Smooth muscle cell (in vitro differentiated cells): Measurements from ENCODE around the gene TLE3. TPM values are rescaled to one million over a fixed set of nuclear protein-coding genes. Genes with fewer than 3 reads are reported as not detected.

Experiments used
- DNase-seq: peaks from one replicate; lab custom pipeline; 2025; ENCODE audit not compliant: unreplicated experiment; lab: John Stamatoyannopoulos, UW
- H2AFZ ChIP-seq: fragments of 200-600 bp; sonication (generic); 2 replicates; pipeline ENCODE4 v1.6.0; 2016; ENCODE audit warnings: antibody characterized with exemption, low read depth, mild to moderate bottlenecking
- H3F3A ChIP-seq: fragments of 200-600 bp; sonication (generic); 2 replicates; pipeline ENCODE4 v1.6.0; 2017; ENCODE audit warnings: antibody characterized with exemption, low read depth
- H3K27ac ChIP-seq: fragments of 200-600 bp; sonication (generic); 2 replicates; pipeline ENCODE4 v1.5.1; 2016; ENCODE audit warnings: low read depth, mild to moderate bottlenecking
- H3K27me3 ChIP-seq: fragments of 200-600 bp; sonication (generic); 2 replicates; pipeline ENCODE4 v1.6.1; 2016; ENCODE audit warnings: low read depth, mild to moderate bottlenecking
- H3K36me3 ChIP-seq: fragments of 200-600 bp; sonication (generic); 2 replicates; pipeline ENCODE4 v1.5.1; 2016; ENCODE audit warnings: low read depth
- H3K4me1 ChIP-seq: fragments of 200-600 bp; sonication (generic); 2 replicates; pipeline ENCODE4 v1.5.1; 2016; ENCODE audit warnings: low read depth
- H3K4me2 ChIP-seq: fragments of 200-600 bp; sonication (generic); 2 replicates; pipeline ENCODE4 v1.6.0; 2016; ENCODE audit warnings: mild to moderate bottlenecking
- H3K4me3 ChIP-seq: fragments of 200-600 bp; sonication (generic); 2 replicates; pipeline ENCODE4 v1.5.1; 2016; ENCODE audit warnings: mild to moderate bottlenecking
- H3K79me2 ChIP-seq: fragments of 200-600 bp; sonication (generic); 2 replicates; pipeline ENCODE4 v1.6.0; 2016; ENCODE audit warnings: low read depth, mild to moderate bottlenecking
- H3K9ac ChIP-seq: fragments of 200-600 bp; sonication (generic); 2 replicates; pipeline ENCODE4 v1.6.0; 2016; ENCODE audit warnings: low read depth
- H3K9me3 ChIP-seq: fragments of 200-600 bp; sonication (generic); replicated peaks from 2 replicates; pipeline ENCODE4 v1.5.1; 2016; ENCODE audit warnings: low read depth
- H4K20me1 ChIP-seq: fragments of 200-600 bp; sonication (generic); 2 replicates; pipeline ENCODE4 v1.6.0; 2016; ENCODE audit warnings: low read depth
- CTCF ChIP-seq: fragments of 200-600 bp; sonication (generic); IDR thresholded peaks from 2 replicates; pipeline ENCODE4 v1.5.1; 2017; ENCODE audit warnings: borderline replicate concordance, mild to moderate bottlenecking, antibody characterized with exemption; ENCODE audit not compliant: insufficient read depth, poor library complexity, severe bottlenecking
- WGBS: methylation state at CpG from one replicate; pipeline ENCODE4 v1.1.7; 2016; ENCODE audit warnings: low lambda C conversion rate; 5-methylcytosine and 5-hydroxymethylcytosine counted together
- polyA plus RNA-seq: library from polyadenylated mRNA; unstranded; fragments of >200 nt; fragmentation: Nextera tagmentation; extraction: Ambion mirVana; gene quantifications from 2 replicates; pipeline ENCODE4 v1.2.1, GENCODE V29; 2016
- total RNA-seq: library from RNA; depleted of rRNA; stranded (reverse); fragments of >200 nt; gene quantifications from 2 replicates; pipeline ENCODE4 v1.2.3, GENCODE V29; 2014

The TLE3 gene
- total and polyA plus RNA-seq, 2 experiments from 2014 or later, result 50.9 to 53.2 TPM

- Histone ChIP-seq H3F3A (peaks cover 11% of the 10 kb centered on the region), H3K27me3 (no peaks in the 10 kb centered on the region), H3K27ac (no peak overlapping the region), H3K4me1 (peaks cover 37% of the 10 kb centered on the region), H3K36me3 (peaks cover 4% of the 10 kb centered on the region), H3K4me3 (no peak overlapping the region), H3K79me2 (peaks cover 98% of the 10 kb centered on the region), H3K9me3 (no peaks in the 10 kb centered on the region), H3K9ac (no peak overlapping the region), H3K4me2 (no peak overlapping the region), H4K20me1 (peaks cover 100% of the 10 kb centered on the region), H2AFZ (no peak overlapping the region)
- no peak for DNase-seq
- 96% methylated on average over 9 of the region's 9 CpGs for WGBS
- TF ChIP-seq CTCF, result no peak
Observed at GRCh38 chr15:70079888-70080287, 17.8 kb downstream of the TLE3 start.

GRCh38 chr15:70078578-70079417, 18.9 kb downstream of the TLE3 start:
- Histone ChIP-seq H3F3A (peaks cover 11% of the 10 kb centered on the region), H3K79me2 (peaks cover 91% of the 10 kb centered on the region), H4K20me1 (peaks cover 100% of the 10 kb centered on the region), H3K27me3 (no peaks in the 10 kb centered on the region), H3K4me2 (peak overlapping the region; percentile 2), H2AFZ (no peak overlapping the region), H3K9ac (no peak overlapping the region), H3K4me1 (peaks cover 31% of the 10 kb centered on the region), H3K4me3 (no peak overlapping the region), H3K27ac (no peak overlapping the region), H3K36me3 (peaks cover 8% of the 10 kb centered on the region), H3K9me3 (no peaks in the 10 kb centered on the region)
- no peak for DNase-seq
- WGBS, result 66% methylated on average over 13 of the region's 13 CpGs
- no peak for TF ChIP-seq CTCF

DNA sequence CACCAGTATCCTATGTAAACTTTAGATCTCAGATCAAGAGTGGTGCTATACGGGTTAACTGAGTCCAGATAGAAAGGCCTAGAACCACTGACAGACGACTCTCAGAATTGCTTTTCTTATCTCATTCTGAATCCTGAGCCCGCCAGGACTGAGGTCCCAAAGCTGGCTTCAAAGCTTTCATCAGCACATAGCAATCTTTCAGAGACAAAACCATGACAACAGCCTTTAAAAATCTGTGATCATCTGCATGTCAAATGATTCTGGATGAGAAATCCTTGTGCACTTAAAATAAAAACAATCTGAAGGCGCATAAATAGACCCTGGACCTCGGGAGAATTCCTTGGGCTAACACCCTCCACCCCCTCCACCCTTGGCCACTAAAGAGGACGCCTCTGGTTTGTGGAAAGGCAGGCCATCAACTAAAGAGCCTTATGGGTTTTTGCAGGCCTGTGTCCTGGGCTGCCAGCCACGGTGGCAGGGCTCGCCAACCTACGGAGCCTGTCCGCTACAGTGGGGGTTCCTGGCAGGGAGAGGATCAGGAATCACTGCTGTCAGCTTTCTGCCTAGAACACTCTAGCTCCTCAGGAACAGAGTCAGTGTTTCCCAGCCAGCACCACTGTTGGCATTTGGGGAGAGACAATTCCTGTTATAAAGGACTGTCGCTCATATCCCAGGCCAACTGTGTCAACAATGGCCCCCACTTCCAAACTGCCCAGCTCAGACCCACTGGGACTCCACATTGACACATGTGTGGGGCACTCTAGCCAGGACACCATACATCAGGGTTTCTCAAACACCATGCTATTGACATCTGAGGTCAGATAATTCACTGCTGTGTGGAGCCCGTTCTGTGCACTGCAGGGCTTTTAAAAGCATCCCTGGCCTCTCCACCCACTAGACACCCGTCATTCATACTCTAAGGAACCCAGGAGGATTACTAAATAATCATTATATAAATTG, 20.2 kb downstream of the TLE3 start:
- H3K79me2 ChIP-seq, result peaks cover 90% of the 10 kb centered on the region
- peaks cover 10% of the 10 kb centered on the region for H3F3A ChIP-seq
- no peak overlapping the region for H3K4me2 ChIP-seq
- DNase-seq, result no peak
- peaks cover 100% of the 10 kb centered on the region for H4K20me1 ChIP-seq
- no peak overlapping the region for H3K9ac ChIP-seq
- H3K4me3 ChIP-seq, result no peak overlapping the region
- peaks cover 20% of the 10 kb centered on the region for H3K4me1 ChIP-seq
- H3K27ac ChIP-seq, result no peak overlapping the region
- TF ChIP-seq CTCF, result no peak
- 59% methylated on average over 13 of the region's 13 CpGs for WGBS
- no peak overlapping the region for H2AFZ ChIP-seq
- peaks cover 11% of the 10 kb centered on the region for H3K36me3 ChIP-seq
- H3K9me3 ChIP-seq, result no peaks in the 10 kb centered on the region
- no peaks in the 10 kb centered on the region for H3K27me3 ChIP-seq
